ENCODE results near the gene FLAD1.
A peak's percentile ranks its signal among the peaks of the same experiment; 100 is the strongest.

Gene FLAD1

DNA sequence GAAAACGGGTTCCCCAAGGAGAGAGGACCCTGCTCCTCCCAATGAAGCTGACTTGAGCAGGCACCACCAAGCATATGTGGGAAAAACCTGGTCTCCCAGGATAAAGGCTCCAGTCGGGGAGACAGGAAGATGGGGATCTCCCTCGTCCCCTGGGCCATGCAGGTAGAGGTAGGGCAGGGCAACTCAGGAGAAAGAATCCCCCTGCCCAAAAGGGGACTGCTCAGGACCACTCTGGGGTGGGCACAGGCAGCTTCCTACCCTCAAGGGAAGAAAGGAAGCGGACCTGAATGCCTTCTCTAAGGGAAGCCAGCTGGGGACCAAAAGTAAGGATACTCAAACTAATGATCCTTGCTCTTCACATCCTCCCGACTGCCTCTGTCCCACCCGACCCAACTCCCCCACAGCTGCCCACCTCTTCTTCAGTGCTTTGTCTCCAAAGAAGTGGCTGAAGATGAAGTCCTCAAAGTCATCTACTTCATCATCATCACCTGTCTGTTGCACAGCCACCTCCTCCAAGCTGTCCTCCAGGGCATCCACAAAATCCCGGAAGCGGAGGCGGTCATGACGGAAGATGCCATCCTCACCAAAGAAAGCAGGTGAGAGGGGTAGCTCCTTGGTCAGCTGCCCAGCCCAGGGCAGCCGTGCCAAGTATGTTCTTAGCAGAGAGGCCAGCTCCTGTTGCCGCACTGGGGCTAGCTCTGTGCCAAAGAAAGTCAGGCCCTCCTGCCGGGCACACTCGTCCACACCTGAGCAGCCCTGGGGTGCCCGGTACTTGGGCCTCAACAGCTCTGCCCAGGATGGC lies 37.8 kb upstream of the FLAD1 start (continued):
- TF ChIP-seq, protein P1, sequence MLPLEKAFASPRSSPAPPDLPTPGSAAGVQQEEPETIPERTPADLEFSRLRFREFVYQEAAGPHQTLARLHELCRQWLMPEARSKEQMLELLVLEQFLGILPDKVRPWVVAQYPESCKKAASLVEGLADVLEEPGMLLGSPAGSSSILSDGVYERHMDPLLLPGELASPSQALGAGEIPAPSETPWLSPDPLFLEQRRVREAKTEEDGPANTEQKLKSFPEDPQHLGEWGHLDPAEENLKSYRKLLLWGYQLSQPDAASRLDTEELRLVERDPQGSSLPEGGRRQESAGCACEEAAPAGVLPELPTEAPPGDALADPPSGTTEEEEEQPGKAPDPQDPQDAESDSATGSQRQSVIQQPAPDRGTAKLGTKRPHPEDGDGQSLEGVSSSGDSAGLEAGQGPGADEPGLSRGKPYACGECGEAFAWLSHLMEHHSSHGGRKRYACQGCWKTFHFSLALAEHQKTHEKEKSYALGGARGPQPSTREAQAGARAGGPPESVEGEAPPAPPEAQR (tag by site-specific recombination; IDR thresholded peaks at IDR 0.05): no peak

GRCh38 chr1:154945962-154946850 lies 36.9 kb upstream of the FLAD1 start:
- CTCF ChIA-PET: interaction anchor here (0.6 to 1.5 kb wide), 6 partner anchors 36 to 120 kb away, joined by 3 to 4 read pairs (median 3); no protein-coding TSS in a partner anchor
- no peak overlapping the region for H3K27ac ChIP-seq (ENCODE audit: extremely low read depth, low read depth, low read length)
- no peak overlapping the region for H3K4me3 ChIP-seq (ENCODE audit: low read depth, low read length)
- peaks cover 0 to 27% of the 10 kb centered on the region in 2 experiments; a peak in 1 of 3 replicates for H3K36me3 ChIP-seq (ENCODE audit: control insufficient read depth in 2 of 2, insufficient read depth in 1 of 2, low read length in 2 of 2)
- TF ChIP-seq ZBTB17 (tag by site-specific recombination; IDR thresholded peaks at IDR 0.05) (no peak), ZNF501 (tag by site-specific recombination; IDR thresholded peaks at IDR 0.05) (no peak), ZNF132 (tag by site-specific recombination; IDR thresholded peaks at IDR 0.05; ENCODE audit: borderline replicate concordance) (no peak), ZIC2 (tag by site-specific recombination; IDR thresholded peaks at IDR 0.05) (peak; percentile 98), FEZF1 (tag by site-specific recombination; IDR thresholded peaks at IDR 0.05) (no peak), KLF10 (tag by site-specific recombination; IDR thresholded peaks at IDR 0.05) (no peak)
- TF ChIP-seq, protein P2, sequence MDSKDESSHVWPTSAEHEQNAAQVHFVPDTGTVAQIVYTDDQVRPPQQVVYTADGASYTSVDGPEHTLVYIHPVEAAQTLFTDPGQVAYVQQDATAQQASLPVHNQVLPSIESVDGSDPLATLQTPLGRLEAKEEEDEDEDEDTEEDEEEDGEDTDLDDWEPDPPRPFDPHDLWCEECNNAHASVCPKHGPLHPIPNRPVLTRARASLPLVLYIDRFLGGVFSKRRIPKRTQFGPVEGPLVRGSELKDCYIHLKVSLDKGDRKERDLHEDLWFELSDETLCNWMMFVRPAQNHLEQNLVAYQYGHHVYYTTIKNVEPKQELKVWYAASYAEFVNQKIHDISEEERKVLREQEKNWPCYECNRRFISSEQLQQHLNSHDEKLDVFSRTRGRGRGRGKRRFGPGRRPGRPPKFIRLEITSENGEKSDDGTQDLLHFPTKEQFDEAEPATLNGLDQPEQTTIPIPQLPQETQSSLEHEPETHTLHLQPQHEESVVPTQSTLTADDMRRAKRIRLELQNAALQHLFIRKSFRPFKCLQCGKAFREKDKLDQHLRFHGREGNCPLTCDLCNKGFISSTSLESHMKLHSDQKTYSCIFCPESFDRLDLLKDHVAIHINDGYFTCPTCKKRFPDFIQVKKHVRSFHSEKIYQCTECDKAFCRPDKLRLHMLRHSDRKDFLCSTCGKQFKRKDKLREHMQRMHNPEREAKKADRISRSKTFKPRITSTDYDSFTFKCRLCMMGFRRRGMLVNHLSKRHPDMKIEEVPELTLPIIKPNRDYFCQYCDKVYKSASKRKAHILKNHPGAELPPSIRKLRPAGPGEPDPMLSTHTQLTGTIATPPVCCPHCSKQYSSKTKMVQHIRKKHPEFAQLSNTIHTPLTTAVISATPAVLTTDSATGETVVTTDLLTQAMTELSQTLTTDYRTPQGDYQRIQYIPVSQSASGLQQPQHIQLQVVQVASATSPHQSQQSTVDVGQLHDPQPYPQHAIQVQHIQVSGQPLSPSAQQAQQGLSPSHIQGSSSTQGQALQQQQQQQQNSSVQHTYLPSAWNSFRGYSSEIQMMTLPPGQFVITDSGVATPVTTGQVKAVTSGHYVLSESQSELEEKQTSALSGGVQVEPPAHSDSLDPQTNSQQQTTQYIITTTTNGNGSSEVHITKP (tag by site-specific recombination; IDR thresholded peaks at IDR 0.05): peak; percentile 73
- no peaks in the 10 kb centered on the region for H3K9me3 ChIP-seq (ENCODE audit: control insufficient read depth, insufficient read depth, low read depth, low read length)
- POLR2A ChIA-PET: interaction anchor here (1.3 kb wide), 1 partner anchor 9 kb away, joined by 3 read pairs; the partner anchor contains the start of gene PMVK
- no peaks in the 10 kb centered on the region for H3K4me1 ChIP-seq (ENCODE audit: control insufficient read depth, insufficient read depth, low read length)

- no peak overlapping the region for H3K4me3 ChIP-seq (ENCODE audit: low read depth, low read length)
- H3K27ac ChIP-seq (ENCODE audit: extremely low read depth, low read depth, low read length): no peak overlapping the region
- H3K4me1 ChIP-seq (ENCODE audit: control insufficient read depth, insufficient read depth, low read length): no peaks in the 10 kb centered on the region
- H3K9me3 ChIP-seq (ENCODE audit: control insufficient read depth, insufficient read depth, low read depth, low read length): no peaks in the 10 kb centered on the region
- ChIA-PET POLR2A (interaction anchor here (0.9 kb wide), 1 partner anchor 25 kb away, joined by 3 read pairs; no protein-coding TSS in a partner anchor), CTCF (interaction anchor here (0.6 to 1.7 kb wide), 2 partner anchors 35 to 94 kb away, joined by 4 read pairs; partner anchors contain the start of gene FLAD1)
- peaks cover 0 to 28% of the 10 kb centered on the region in 2 experiments; a peak in 1 of 3 replicates for H3K36me3 ChIP-seq (ENCODE audit: control insufficient read depth in 2 of 2, insufficient read depth in 1 of 2, low read length in 2 of 2)
- TF ChIP-seq ZNF398 (tag by site-specific recombination; IDR thresholded peaks at IDR 0.05): no peak
- TF ChIP-seq ZNF280C (tag by site-specific recombination; IDR thresholded peaks at IDR 0.05): no peak
- TF ChIP-seq ZNF24 (tag by site-specific recombination; IDR thresholded peaks at IDR 0.05): no peak
- no peak for TF ChIP-seq HOXC10 (CRISPR knock-in tag; IDR thresholded peaks at IDR 0.05)
- TF ChIP-seq ZBTB17 (tag by site-specific recombination; IDR thresholded peaks at IDR 0.05): no peak
- TF ChIP-seq GLI4 (tag by site-specific recombination; IDR thresholded peaks at IDR 0.05): no peak
- no peak for TF ChIP-seq ZNF19 (tag by site-specific recombination; IDR thresholded peaks at IDR 0.05; ENCODE audit: low read depth)
These were observed 35.1 kb upstream of the FLAD1 start for GRCh38 chr1:154948079-154948478.

Measured in HEK293 (cell line).